PC-3 (cell line): ENCODE measurements around the gene RBM12.

Experiments used
- EZH2phosphoT487 ChIP-seq: fragments of 300-600 bp; sonication (generic); IDR thresholded peaks from 2 replicates; pipeline ENCODE4 v1.6.1; 2018; ENCODE audit warnings: mild to moderate bottlenecking, antibody characterized with exemption, low read length, borderline replicate concordance
- TF ChIP-seq, protein P1 (sequence below): fragments of 300-600 bp; sonication (generic); conservative IDR thresholded peaks from 2 replicates; pipeline ENCODE4 v1.5.1; 2017; ENCODE audit warnings: antibody characterized with exemption, low read depth, mild to moderate bottlenecking, low read length

GRCh38 chr20:35602851-35603495 is 61.7 kb downstream of the RBM12 start:
- TF ChIP-seq, protein P1, sequence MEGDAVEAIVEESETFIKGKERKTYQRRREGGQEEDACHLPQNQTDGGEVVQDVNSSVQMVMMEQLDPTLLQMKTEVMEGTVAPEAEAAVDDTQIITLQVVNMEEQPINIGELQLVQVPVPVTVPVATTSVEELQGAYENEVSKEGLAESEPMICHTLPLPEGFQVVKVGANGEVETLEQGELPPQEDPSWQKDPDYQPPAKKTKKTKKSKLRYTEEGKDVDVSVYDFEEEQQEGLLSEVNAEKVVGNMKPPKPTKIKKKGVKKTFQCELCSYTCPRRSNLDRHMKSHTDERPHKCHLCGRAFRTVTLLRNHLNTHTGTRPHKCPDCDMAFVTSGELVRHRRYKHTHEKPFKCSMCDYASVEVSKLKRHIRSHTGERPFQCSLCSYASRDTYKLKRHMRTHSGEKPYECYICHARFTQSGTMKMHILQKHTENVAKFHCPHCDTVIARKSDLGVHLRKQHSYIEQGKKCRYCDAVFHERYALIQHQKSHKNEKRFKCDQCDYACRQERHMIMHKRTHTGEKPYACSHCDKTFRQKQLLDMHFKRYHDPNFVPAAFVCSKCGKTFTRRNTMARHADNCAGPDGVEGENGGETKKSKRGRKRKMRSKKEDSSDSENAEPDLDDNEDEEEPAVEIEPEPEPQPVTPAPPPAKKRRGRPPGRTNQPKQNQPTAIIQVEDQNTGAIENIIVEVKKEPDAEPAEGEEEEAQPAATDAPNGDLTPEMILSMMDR = no peak
- no peak for TF ChIP-seq EZH2phosphoT487
